Measurements from ENCODE around the gene GAREM1.

GRCh38 chr18:32439802-32440201, 30.9 kb downstream of the GAREM1 start:
- TF ChIP-seq POU5F1 (IDR thresholded peaks at IDR 0.05; ENCODE audit: borderline replicate concordance, low read depth, low read length, partially characterized antibody) (no peak), POLR2A (conservative IDR thresholded peaks at IDR 0.05) (no peak), BRD9 (IDR thresholded peaks at IDR 0.05; ENCODE audit: low read depth, partially characterized antibody) (no peak), FOXA1 (IDR thresholded peaks at IDR 0.05; ENCODE audit: borderline replicate concordance) (no peak)
